H1 (cell line): ENCODE measurements around the gene CDH8. TPM values are rescaled to one million over a fixed set of nuclear protein-coding genes. Genes with fewer than 3 reads are reported as not detected.
A peak's percentile ranks its signal among the peaks of the same experiment; 100 is the strongest.

ENCODE experiments used
- RAD21 ChIP-seq, 2 experiments: IDR thresholded peaks in 1 of 2; conservative IDR thresholded peaks in 1 of 2; 2 replicates each; pipeline ENCODE4 v1.6.1; 2011; ENCODE audit warnings: low read depth in 2 of 2, low read length in 2 of 2, improper control_type of control experiment in 1 of 2, inconsistent platforms in 1 of 2, mild to moderate bottlenecking in 1 of 2, moderate library complexity in 1 of 2
- SUZ12 ChIP-seq: fragments of 200-600 bp; sonication (generic); IDR thresholded peaks from 2 replicates; pipeline ENCODE4 v1.6.1; 2012; ENCODE audit warnings: mild to moderate bottlenecking, inconsistent platforms, low read length, moderate library complexity, mixed read lengths
- polyA plus RNA-seq, 7 experiments: library from polyadenylated mRNA; depleted of rRNA in 3 of 7; stranded (reverse) in 5 of 7; unstranded in 2 of 7; fragments of >200 nt in 5 of 7; fragments of 200-250 nt in 2 of 7; gene quantifications; 1 replicate in 5 of 7; 2 replicates in 1 of 7; 4 replicates in 1 of 7; pipeline versions ENCODE4 v1.2.1 to v1.2.3, GENCODE V29; 2011 to 2013; ENCODE audit warnings: missing spikeins in 2 of 7, mixed read lengths in 2 of 7
- total RNA-seq: library from RNA; stranded (reverse); fragmentation: NEBNext Ultra II Directional; extraction: Animal tissue kit (Norgen Biotek cat#: 25700); gene quantifications from 2 replicates; pipeline ENCODE4 v1.2.1, GENCODE V29; 2021
- TF ChIP-seq, protein P1 (sequence below): IDR thresholded peaks from 2 replicates; pipeline ENCODE4 v1.6.1; 2011; ENCODE audit warnings: low read depth, mild to moderate bottlenecking, low read length; ENCODE audit not compliant: insufficient read depth

The CDH8 gene
- total and polyA plus RNA-seq, 2 of the 8 experiments (the other 6 are each of a cell fraction or from before 2014, with no cell fraction given): 7.7 to 8.4 TPM

DNA sequence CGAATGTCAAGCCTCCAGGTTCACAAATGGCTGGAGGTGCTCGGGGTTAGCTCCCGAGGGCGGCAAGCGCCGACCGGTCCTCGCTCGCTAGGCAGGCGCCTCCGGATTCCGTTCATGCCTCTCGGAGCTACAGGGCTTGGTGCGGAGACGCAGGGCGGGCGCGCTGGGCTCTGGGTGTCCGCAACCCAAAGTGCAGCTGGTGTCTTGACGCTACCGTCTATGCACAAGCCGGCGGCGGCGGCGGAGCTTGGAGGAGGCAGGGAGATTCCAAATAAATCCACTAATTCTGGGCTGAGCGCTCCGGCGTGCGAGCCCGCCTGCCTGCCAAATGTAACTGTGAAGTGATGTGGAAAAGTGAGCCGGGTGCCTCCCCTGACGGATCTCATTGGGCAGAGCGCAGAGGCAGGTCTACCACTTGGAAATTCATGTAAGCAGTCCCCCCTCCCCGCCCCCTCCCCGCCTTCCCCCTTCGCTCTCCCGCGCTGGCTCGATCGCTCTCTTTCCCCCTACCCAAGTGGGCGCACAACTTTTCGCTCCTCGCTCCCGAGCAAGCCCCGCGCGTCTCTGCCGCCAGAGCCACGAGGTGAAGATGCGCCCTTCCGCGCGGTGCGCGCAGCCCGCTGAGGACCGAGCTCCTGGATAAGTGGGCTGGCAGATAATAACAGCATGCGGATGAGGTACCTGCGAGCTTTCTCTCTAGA is at the start of gene CDH8 (continued):
- TF ChIP-seq RAD21 (IDR thresholded peaks at IDR 0.05 in 1 of 2, conservative IDR thresholded peaks at IDR 0.05 in 1 of 2; ENCODE audit: low read depth in 2 of 2, low read length in 2 of 2) (peak in 1 of 2 experiments; percentile 1; a peak in 1 of 4 replicates), SUZ12 (0 out of 2 replicates have a peak, but pooled peaks have one; percentile 5)
- TF ChIP-seq, protein P1, sequence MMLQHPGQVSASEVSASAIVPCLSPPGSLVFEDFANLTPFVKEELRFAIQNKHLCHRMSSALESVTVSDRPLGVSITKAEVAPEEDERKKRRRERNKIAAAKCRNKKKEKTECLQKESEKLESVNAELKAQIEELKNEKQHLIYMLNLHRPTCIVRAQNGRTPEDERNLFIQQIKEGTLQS: no peak
